Stimulated activated naive CD8-positive, alpha-beta T cell treated with anti-CD3 and anti-CD28 coated beads, Interleukin-15, amount 100 ng/mL, for 72 hours (primary cell): ENCODE data around the gene ANO7.
A peak's percentile ranks its signal among the peaks of the same experiment; 100 is the strongest.

Experiments
- ATAC-seq: fragments of 150-1000 bp; cut with Tn5 transposase; 2 replicates; pipeline ENCODE4 v1.10.0; 2021; ENCODE audit warnings: mild to moderate bottlenecking, moderate library complexity
- DNase-seq, 2 donors: peaks; one replicate each; pipeline ENCODE4 v3.0.0; 2021 to 2022
- H3K27ac Mint-ChIP-seq, 2 donors: one replicate each; pipeline ENCODE4 v1.8.0; 2022; ENCODE audit warnings: mild to moderate bottlenecking in 2 of 2, mixed read lengths in 2 of 2, moderate library complexity in 2 of 2
- H3K27me3 Mint-ChIP-seq: one replicate; pipeline ENCODE4 v1.8.0; 2022; ENCODE audit warnings: mixed read lengths
- H3K4me1 Mint-ChIP-seq: one replicate; pipeline ENCODE4 v1.8.0; 2022; ENCODE audit warnings: mild to moderate bottlenecking, mixed read lengths
- H3K4me3 Mint-ChIP-seq, 2 donors: one replicate each; pipeline ENCODE4 v1.8.0; 2022; ENCODE audit warnings: mild to moderate bottlenecking in 2 of 2, mixed read lengths in 2 of 2, moderate library complexity in 1 of 2
- H3K9me3 Mint-ChIP-seq, 2 donors: one replicate each; pipeline ENCODE4 v1.8.0; 2022; ENCODE audit warnings: mixed read lengths in 2 of 2

Gene ANO7

GRCh38 chr2:241150660-241151530 is 37.6 kb upstream of the ANO7 start:
- H3K27me3 Mint-ChIP-seq, result no peaks in the 10 kb centered on the region
- no peaks in the 10 kb centered on the region for H3K9me3 Mint-ChIP-seq
- ATAC-seq, result peak; percentile 8
- peaks cover 49% of the 10 kb centered on the region for H3K4me1 Mint-ChIP-seq
- DNase-seq, result no peak
- peak overlapping the region; percentile 77 to 93 for H3K27ac Mint-ChIP-seq
- peak overlapping the region; percentile 85 to 96 for H3K4me3 Mint-ChIP-seq

DNA sequence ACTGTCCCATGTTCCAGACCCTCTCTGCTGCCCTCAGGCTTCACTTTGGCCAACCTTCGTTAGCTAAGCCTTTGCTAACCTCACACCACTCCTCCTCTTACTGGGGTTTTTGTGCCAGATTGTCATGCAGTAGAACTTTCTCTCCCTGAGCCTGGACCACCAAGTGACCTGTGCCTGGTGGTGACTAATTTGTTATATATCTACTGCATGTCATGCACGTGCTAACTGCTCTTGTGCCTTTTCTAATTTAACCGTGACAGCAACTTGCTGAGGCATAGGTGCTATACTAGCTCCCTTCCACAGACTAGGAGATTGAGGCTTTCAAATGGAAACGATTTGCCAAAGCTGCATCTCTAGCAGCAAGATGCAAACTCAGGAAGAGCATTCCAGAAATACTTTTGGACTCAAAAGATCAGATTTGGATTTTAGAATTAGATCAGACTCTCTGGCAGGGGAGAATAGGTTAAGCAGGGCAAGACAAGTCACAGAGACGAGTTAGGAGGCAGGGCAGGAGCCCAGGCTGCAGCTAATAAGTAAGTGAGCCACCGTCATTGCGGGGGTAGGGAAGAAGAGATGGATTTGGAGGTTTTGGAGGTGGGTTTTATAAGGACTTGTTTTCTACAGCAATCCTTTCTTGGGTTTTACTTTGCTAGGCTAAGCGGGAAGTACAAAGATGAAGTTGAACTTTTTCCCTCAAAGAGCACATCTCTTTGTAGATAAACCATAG is 36.4 kb upstream of the ANO7 start:
- H3K9me3 Mint-ChIP-seq, result no peaks in the 10 kb centered on the region
- H3K4me1 Mint-ChIP-seq, result peaks cover 51% of the 10 kb centered on the region
- ATAC-seq, result no peak
- no peaks in the 10 kb centered on the region for H3K27me3 Mint-ChIP-seq
- peak overlapping the region in 1 of 2 donors; percentile 96 for H3K4me3 Mint-ChIP-seq
- no peak for DNase-seq
- H3K27ac Mint-ChIP-seq, result peak overlapping the region in 1 of 2 donors; percentile 19

DNA sequence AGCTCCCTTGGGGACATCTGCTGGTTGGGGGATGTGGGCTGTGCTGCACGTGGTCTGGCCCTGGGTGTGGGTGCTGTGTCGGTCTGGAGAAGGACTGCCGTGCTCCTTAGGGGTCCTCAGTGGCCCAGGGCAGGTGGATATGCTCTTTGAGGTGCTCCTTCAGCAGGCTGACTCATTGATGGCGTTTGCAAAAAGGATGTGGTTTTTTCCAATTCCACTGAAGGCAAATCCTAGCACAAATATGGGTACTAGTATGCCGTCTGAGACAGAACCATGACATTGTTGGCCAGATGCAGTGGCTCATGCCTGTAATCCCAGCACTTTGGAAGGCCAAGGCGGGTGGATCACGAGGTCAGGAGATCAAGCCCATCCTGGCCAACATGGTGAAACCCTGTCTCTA is 34.9 kb upstream of the ANO7 start:
- Mint-ChIP-seq H3K4me3 (no peak overlapping the region), H3K4me1 (peaks cover 42% of the 10 kb centered on the region), H3K27ac (no peak overlapping the region), H3K9me3 (no peaks in the 10 kb centered on the region), H3K27me3 (no peaks in the 10 kb centered on the region)
- ATAC-seq, result no peak
- no peak for DNase-seq

- Mint-ChIP-seq H3K27me3 (no peaks in the 10 kb centered on the region), H3K9me3 (no peaks in the 10 kb centered on the region), H3K27ac (no peak overlapping the region), H3K4me1 (peaks cover 41% of the 10 kb centered on the region), H3K4me3 (no peak overlapping the region)
- ATAC-seq, result no peak
- DNase-seq, result no peak
Observed at GRCh38 chr2:241154915-241155314, 33.6 kb upstream of the ANO7 start.

DNA sequence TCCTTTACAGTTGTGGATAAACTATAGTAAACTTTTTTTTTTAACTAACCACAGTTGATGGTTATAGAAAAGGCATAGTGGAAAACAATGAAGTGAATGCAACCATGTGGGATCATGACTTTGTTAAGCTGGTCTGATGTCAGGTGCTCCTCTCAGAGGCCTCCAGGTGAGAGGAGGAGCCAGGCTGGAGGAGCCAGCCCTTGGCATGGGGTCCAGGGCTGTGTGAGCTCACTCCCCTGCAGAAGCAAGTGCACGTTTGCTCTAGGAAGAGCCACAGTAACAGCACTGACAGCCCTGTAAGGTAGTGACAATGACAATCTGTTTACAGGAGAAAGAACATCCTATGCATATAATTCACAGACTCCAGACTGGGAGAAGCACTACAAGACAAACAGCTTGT is 32.5 kb upstream of the ANO7 start:
- H3K4me1 Mint-ChIP-seq, result peaks cover 34% of the 10 kb centered on the region
- H3K4me3 Mint-ChIP-seq, result no peak overlapping the region
- no peaks in the 10 kb centered on the region for H3K9me3 Mint-ChIP-seq
- no peak overlapping the region for H3K27ac Mint-ChIP-seq
- DNase-seq (no peak), ATAC-seq (no peak)
- no peaks in the 10 kb centered on the region for H3K27me3 Mint-ChIP-seq

- no peaks in the 10 kb centered on the region for H3K9me3 Mint-ChIP-seq
- peaks cover 24% of the 10 kb centered on the region for H3K4me1 Mint-ChIP-seq
- no peaks in the 10 kb centered on the region for H3K27me3 Mint-ChIP-seq
- no peak for ATAC-seq
- DNase-seq, result no peak
- H3K27ac Mint-ChIP-seq, result no peak overlapping the region
- H3K4me3 Mint-ChIP-seq, result no peak overlapping the region
Observed at GRCh38 chr2:241156971-241157441, 31.5 kb upstream of the ANO7 start.

- no peaks in the 10 kb centered on the region for H3K27me3 Mint-ChIP-seq
- DNase-seq (no peak), ATAC-seq (no peak)
- no peak overlapping the region for H3K4me3 Mint-ChIP-seq
- no peaks in the 10 kb centered on the region for H3K9me3 Mint-ChIP-seq
- peaks cover 16% of the 10 kb centered on the region for H3K4me1 Mint-ChIP-seq
- no peak overlapping the region for H3K27ac Mint-ChIP-seq
Observed at GRCh38 chr2:241157841-241158545, 30.5 kb upstream of the ANO7 start.

DNA sequence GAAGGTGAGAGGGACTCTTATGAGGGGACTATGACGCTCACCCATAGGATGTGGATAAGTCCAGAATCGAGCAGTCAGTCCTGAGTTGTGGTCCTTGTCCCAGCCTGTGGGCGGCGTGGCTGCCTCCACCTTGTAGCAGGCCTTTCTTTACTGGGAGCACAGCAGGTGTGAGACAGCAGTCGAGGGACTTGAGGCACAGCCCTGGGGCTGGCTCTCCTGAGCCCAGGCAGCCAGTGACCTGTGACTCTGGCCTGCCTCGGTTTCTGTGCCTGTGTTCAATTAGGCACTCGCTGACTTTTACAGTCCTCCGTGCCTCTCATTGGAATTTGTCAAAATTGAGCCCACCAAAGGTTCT is 30.0 kb upstream of the ANO7 start:
- no peak for DNase-seq
- H3K4me3 Mint-ChIP-seq, result no peak overlapping the region
- H3K4me1 Mint-ChIP-seq, result peaks cover 11% of the 10 kb centered on the region
- no peaks in the 10 kb centered on the region for H3K9me3 Mint-ChIP-seq
- no peak for ATAC-seq
- no peak overlapping the region for H3K27ac Mint-ChIP-seq
- no peaks in the 10 kb centered on the region for H3K27me3 Mint-ChIP-seq

DNA sequence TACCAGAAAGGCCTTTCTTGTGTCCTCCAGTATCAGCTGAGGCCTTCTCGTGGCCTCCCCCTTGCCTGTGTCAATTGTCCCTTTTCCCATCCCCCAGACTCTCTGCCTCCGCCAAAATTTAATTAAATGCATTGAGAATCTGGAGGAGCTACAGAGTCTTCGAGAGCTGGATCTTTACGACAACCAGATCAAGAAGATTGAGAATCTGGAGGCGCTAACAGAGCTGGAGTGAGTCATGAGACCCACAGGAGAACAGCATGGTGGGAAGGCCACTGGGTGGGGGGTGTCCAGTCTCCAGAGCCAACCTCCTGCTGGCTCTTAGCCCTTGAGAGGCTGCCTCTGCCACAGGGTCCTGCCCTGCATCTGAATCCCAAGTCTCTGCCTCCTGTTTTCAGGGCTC is 29.4 kb upstream of the ANO7 start:
- no peaks in the 10 kb centered on the region for H3K27me3 Mint-ChIP-seq
- H3K27ac Mint-ChIP-seq, result peak overlapping the region in 1 of 2 donors; percentile 59

DNA sequence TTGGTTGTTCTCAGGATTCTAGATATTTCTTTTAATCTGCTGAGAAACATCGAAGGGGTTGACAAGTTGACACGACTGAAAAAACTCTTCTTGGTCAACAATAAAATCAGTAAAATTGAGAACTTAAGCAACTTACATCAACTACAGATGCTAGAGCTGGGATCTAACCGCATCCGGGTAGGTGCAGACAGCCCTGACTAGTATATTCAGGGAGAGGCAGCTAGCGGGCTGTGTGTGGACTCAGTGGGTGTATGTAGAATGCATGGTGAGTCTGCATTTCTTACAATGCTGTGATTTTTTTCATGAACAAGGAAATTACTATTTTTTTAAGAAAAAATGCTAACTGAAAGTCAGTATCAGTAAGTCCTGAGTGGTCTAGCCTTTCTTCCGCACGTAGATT is 28.2 kb upstream of the ANO7 start:
- no peak overlapping the region for H3K4me3 Mint-ChIP-seq
- no peaks in the 10 kb centered on the region for H3K27me3 Mint-ChIP-seq
- no peaks in the 10 kb centered on the region for H3K9me3 Mint-ChIP-seq
- DNase-seq (no peak), ATAC-seq (no peak)
- peaks cover 8% of the 10 kb centered on the region for H3K4me1 Mint-ChIP-seq
- peak overlapping the region in 1 of 2 donors; percentile 63 for H3K27ac Mint-ChIP-seq

More for the DNA sequence above, 29.4 kb upstream of the ANO7 start:
- Mint-ChIP-seq H3K4me3 (no peak overlapping the region), H3K9me3 (no peaks in the 10 kb centered on the region), H3K4me1 (peaks cover 8% of the 10 kb centered on the region)
- DNase-seq, result no peak
- ATAC-seq, result no peak

DNA sequence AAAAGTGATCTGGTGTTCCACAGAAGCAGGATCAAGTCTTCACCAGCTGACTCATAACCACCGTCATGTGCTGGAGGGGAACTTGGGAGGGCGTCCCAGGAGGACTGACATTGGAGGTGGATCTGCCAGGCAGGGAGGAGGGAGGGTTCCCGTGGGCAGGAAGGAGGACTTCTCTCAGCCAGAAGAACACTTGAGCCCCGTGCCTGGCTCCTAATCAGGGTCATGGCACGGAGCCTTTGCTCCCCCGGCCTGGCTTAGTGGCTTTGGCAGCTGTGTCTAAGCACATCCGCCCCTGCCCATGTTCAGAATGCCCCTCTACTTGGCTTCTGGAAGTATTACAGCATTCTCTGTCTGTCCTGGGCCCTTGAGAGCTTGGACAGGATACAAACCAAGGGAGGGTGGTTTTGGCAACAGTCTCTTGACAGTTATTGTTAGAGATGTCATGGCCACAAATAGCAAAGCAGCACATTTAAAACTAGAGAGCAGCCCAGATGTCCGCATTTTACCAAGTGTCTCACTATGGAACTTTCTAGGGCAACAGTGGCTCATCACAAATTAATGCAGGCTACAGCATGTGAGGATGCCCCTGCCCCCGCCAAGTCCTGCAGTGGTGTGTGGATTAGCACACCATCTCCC is 26.7 kb upstream of the ANO7 start:
- DNase-seq, result no peak
- ATAC-seq, result no peak
- Mint-ChIP-seq H3K4me3 (no peak overlapping the region), H3K9me3 (no peaks in the 10 kb centered on the region), H3K4me1 (peaks cover 5% of the 10 kb centered on the region), H3K27me3 (no peaks in the 10 kb centered on the region), H3K27ac (peak overlapping the region in 1 of 2 donors; percentile 64)

DNA sequence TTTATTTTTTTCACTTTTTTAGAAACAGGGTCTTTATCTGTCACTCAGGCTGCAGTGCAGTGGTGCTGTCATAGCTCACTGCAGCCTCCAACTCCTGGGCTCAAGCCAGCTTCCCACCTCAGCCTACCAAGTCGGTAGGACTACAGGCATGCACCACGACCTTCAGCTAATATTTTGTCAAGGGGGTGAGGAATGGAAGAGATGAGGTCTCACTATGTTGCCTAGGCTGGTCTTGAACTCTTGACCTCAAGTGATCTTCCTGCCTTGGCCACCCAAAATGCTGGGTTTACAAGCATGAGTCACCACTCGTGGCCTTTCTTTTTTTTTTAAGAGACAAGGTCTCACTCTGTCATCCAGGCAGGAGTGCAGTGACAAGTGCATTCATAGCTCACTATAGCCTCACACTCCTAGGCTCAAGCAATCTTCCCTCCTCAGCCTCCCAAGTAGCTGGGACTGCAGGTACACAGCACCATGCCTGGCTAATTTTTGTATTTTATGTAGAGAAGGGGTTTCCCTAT is 24.8 kb upstream of the ANO7 start:
- Mint-ChIP-seq H3K27ac (no peak overlapping the region), H3K27me3 (no peaks in the 10 kb centered on the region), H3K9me3 (no peaks in the 10 kb centered on the region), H3K4me1 (no peaks in the 10 kb centered on the region), H3K4me3 (no peak overlapping the region)
- ATAC-seq (no peak), DNase-seq (no peak)

- H3K27me3 Mint-ChIP-seq, result no peaks in the 10 kb centered on the region
- no peak for ATAC-seq
- H3K4me1 Mint-ChIP-seq, result no peaks in the 10 kb centered on the region
- DNase-seq, result no peak
- H3K27ac Mint-ChIP-seq, result no peak overlapping the region
- peaks cover 15 to 19% of the 10 kb centered on the region in 2 donors for H3K9me3 Mint-ChIP-seq
- no peak overlapping the region for H3K4me3 Mint-ChIP-seq
Observed at GRCh38 chr2:241168366-241168765, 20.1 kb upstream of the ANO7 start.

DNA sequence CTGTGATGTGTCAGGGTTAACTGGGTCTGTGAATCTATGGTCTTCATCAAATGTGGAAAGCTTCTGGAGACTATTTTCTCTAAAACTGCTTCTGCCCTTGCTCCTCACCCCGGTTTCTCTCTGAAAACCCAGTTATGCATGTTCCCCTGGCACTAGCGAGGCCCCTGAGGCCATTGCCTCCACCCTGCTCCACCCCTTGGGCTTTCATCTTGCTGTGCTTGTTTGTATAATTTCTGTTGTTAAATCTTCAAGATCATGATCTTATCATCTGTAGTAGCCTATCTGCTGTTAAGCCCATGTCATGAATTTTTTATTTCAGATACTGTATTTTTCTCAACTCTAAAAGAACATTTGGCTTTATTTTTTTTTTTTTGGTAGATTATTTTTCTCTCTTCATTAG is 14.9 kb upstream of the ANO7 start:
- H3K27ac Mint-ChIP-seq, result no peak overlapping the region
- DNase-seq, result no peak

More for the DNA sequence above, 14.9 kb upstream of the ANO7 start:
- Mint-ChIP-seq H3K4me1 (no peaks in the 10 kb centered on the region), H3K4me3 (no peak overlapping the region), H3K27me3 (no peaks in the 10 kb centered on the region), H3K9me3 (peaks cover 15 to 19% of the 10 kb centered on the region in 2 donors)
- no peak for ATAC-seq
